Measurements from ENCODE around the gene CES5A. TPM values are rescaled to one million over a fixed set of nuclear protein-coding genes. Genes with fewer than 3 reads are reported as not detected.

The CES5A gene
- total and polyA plus RNA-seq, 7 experiments from 2014 or later: not detected

DNA sequence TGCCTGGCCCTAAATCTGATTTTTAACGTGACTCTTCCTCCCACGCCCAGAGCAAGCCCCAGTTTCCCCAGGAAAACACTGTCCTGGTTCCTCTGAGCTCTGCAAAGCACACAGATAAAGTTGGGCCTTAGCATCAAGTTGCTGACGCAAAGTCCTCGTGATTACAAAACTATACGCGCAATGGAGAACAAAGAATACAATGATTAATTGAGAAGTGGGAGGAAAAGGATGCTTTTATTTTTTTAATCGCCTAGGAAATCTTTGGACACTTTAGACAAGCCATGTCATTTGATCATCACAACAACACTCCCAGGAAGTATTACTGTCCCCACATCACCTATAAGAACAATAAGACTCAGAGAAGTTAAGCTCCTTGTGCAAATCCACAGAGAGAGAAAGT, 30.5 kb upstream of the CES5A start:
- no peak for DNase-seq
- no peaks in the 10 kb centered on the region for H3K27me3 ChIP-seq (ENCODE audit: control insufficient read depth in 2 of 2, insufficient read depth in 2 of 2, low read length in 2 of 2)
- H3K9me3 ChIP-seq (ENCODE audit: control insufficient read depth in 2 of 3, low read length in 3 of 3): peaks cover 0 to 6% (median 0%) of the 10 kb centered on the region in 3 experiments
- H3K27ac ChIP-seq (ENCODE audit: low read depth, low read length): no peak overlapping the region
- H3K4me3 ChIP-seq (ENCODE audit: low read length): no peak overlapping the region
- no peak overlapping the region for H3K4me3 Mint-ChIP-seq
- H3K9me3 Mint-ChIP-seq: peaks cover 5 to 37% (median 13%) of the 10 kb centered on the region in 11 donors
- ATAC-seq: no peak
- CTCF ChIA-PET: no interaction called here
- no peaks in the 10 kb centered on the region for H3K4me1 Mint-ChIP-seq
- H3K27me3 Mint-ChIP-seq: peaks cover 0 to 42% (median 25%) of the 10 kb centered on the region in 5 donors
- H3K4me1 ChIP-seq (ENCODE audit: control insufficient read depth in 2 of 2, insufficient read depth in 2 of 2, low read length in 2 of 2): no peaks in the 10 kb centered on the region
- intact Hi-C loops (cut with micrococcal nuclease): no loop called here
- no peak overlapping the region for H3K27ac Mint-ChIP-seq
- POLR2A ChIA-PET: no interaction called here
- H3K36me3 Mint-ChIP-seq: peaks cover 0 to 4% (median 0%) of the 10 kb centered on the region in 5 donors
- H3K36me3 ChIP-seq (ENCODE audit: control insufficient read depth in 2 of 3, insufficient read depth in 3 of 3, low read length in 3 of 3): no peaks in the 10 kb centered on the region

- Mint-ChIP-seq H3K27me3 (peaks cover 0 to 29% (median 7%) of the 10 kb centered on the region in 5 donors), H3K27ac (no peak overlapping the region), H3K36me3 (peaks cover 0 to 4% (median 0%) of the 10 kb centered on the region in 5 donors), H3K4me1 (no peaks in the 10 kb centered on the region), H3K9me3 (peaks cover 5 to 45% (median 14%) of the 10 kb centered on the region in 11 donors), H3K4me3 (no peak overlapping the region)
- no peak overlapping the region for H3K27ac ChIP-seq (ENCODE audit: low read depth, low read length)
- intact Hi-C loops (cut with micrococcal nuclease): no loop called here
- no peaks in the 10 kb centered on the region for H3K36me3 ChIP-seq (ENCODE audit: control insufficient read depth in 2 of 3, insufficient read depth in 3 of 3, low read length in 3 of 3)
- POLR2A ChIA-PET: no interaction called here
- H3K9me3 ChIP-seq (ENCODE audit: control insufficient read depth in 2 of 3, low read length in 3 of 3): peaks cover 0 to 6% (median 0%) of the 10 kb centered on the region in 3 experiments
- H3K4me1 ChIP-seq (ENCODE audit: control insufficient read depth in 2 of 2, insufficient read depth in 2 of 2, low read length in 2 of 2): no peaks in the 10 kb centered on the region
- CTCF ChIA-PET: no interaction called here
- no peak overlapping the region for H3K4me3 ChIP-seq (ENCODE audit: low read length)
- no peak for ATAC-seq
- no peak for DNase-seq
- H3K27me3 ChIP-seq (ENCODE audit: control insufficient read depth in 2 of 2, insufficient read depth in 2 of 2, low read length in 2 of 2): no peaks in the 10 kb centered on the region
Measured at GRCh38 chr16:55901566-55902217, 26.5 kb upstream of the CES5A start.

GRCh38 chr16:55900616-55901393, 25.6 kb upstream of the CES5A start:
- ATAC-seq: no peak
- H3K4me1 Mint-ChIP-seq: no peaks in the 10 kb centered on the region
- ChIA-PET POLR2A (no interaction called here), CTCF (no interaction called here)
- no peaks in the 10 kb centered on the region for H3K27me3 ChIP-seq (ENCODE audit: control insufficient read depth in 2 of 2, insufficient read depth in 2 of 2, low read length in 2 of 2)
- H3K27me3 Mint-ChIP-seq: peaks cover 0 to 21% (median 7%) of the 10 kb centered on the region in 5 donors
- no peak for DNase-seq
- peaks cover 0 to 6% (median 0%) of the 10 kb centered on the region in 3 experiments for H3K9me3 ChIP-seq (ENCODE audit: control insufficient read depth in 2 of 3, low read length in 3 of 3)
- H3K4me3 ChIP-seq (ENCODE audit: low read length): no peak overlapping the region
- H3K4me3 Mint-ChIP-seq: no peak overlapping the region
- intact Hi-C loops (cut with micrococcal nuclease): no loop called here
- H3K36me3 ChIP-seq (ENCODE audit: control insufficient read depth in 2 of 3, insufficient read depth in 3 of 3, low read length in 3 of 3): no peaks in the 10 kb centered on the region
- no peak overlapping the region for H3K27ac ChIP-seq (ENCODE audit: low read depth, low read length)
- H3K36me3 Mint-ChIP-seq: peaks cover 0 to 4% (median 0%) of the 10 kb centered on the region in 5 donors
- no peaks in the 10 kb centered on the region for H3K4me1 ChIP-seq (ENCODE audit: control insufficient read depth in 2 of 2, insufficient read depth in 2 of 2, low read length in 2 of 2)
- H3K27ac Mint-ChIP-seq: no peak overlapping the region
- H3K9me3 Mint-ChIP-seq: peaks cover 9 to 54% (median 16%) of the 10 kb centered on the region in 11 donors

DNA sequence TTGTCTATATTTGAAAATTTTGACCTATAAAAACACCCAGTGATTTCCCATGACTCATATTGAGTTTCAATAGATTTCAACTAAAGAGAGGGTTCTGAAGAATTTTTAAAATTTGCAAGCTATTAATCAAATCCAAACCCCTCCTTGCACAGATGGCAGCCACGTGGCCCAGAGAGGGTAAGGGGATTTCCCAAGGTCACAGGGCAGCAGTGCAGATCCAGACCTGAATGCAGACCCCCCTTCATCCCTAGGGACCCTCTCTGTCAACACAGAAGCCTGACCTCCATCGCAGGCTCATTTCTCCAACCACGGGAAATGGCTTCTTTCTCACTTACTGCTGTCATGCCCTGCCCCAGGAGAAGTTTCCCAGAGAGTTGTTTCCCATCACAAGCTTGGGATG, 24.7 kb upstream of the CES5A start:
- CTCF ChIA-PET: no interaction called here
- H3K4me3 Mint-ChIP-seq: no peak overlapping the region
- Histone ChIP-seq H3K4me3 (ENCODE audit: low read length) (no peak overlapping the region), H3K27me3 (ENCODE audit: control insufficient read depth in 2 of 2, insufficient read depth in 2 of 2, low read length in 2 of 2) (no peaks in the 10 kb centered on the region), H3K27ac (ENCODE audit: low read depth, low read length) (no peak overlapping the region), H3K36me3 (ENCODE audit: control insufficient read depth in 2 of 3, insufficient read depth in 3 of 3, low read length in 3 of 3) (no peaks in the 10 kb centered on the region), H3K4me1 (ENCODE audit: control insufficient read depth in 2 of 2, insufficient read depth in 2 of 2, low read length in 2 of 2) (no peaks in the 10 kb centered on the region), H3K9me3 (ENCODE audit: control insufficient read depth in 2 of 3, low read length in 3 of 3) (peaks cover 0 to 6% (median 0%) of the 10 kb centered on the region in 3 experiments)
- H3K36me3 Mint-ChIP-seq: peaks cover 0 to 8% (median 0%) of the 10 kb centered on the region in 5 donors
- peaks cover 14 to 60% (median 19%) of the 10 kb centered on the region in 11 donors for H3K9me3 Mint-ChIP-seq
- no peaks in the 10 kb centered on the region for H3K4me1 Mint-ChIP-seq
- H3K27me3 Mint-ChIP-seq: peaks cover 0 to 21% (median 7%) of the 10 kb centered on the region in 5 donors
- DNase-seq: no peak
- no peak for ATAC-seq
- POLR2A ChIA-PET: no interaction called here
- no peak overlapping the region for H3K27ac Mint-ChIP-seq
- intact Hi-C loops (cut with micrococcal nuclease): no loop called here

DNA sequence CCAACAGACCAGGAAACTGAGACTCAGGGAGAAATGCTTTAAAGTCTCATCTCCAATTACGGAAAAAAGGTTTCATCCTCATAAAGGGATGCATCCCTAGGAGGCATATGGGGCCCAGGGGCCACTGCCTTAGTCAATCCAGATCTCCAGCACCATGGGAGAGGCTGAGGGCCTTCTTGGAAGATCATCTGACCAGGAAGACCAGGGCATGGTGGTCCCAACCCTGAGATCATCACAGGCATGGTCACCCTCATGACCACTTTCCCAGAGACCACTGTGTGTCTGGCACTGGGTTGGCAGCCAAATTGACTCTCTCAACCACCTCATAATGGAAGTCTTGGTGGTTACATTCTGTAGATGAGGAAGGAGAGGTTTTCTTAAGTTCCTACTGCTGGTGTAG, 23.4 kb upstream of the CES5A start:
- Mint-ChIP-seq H3K27me3 (peaks cover 0 to 14% (median 4%) of the 10 kb centered on the region in 5 donors), H3K4me1 (no peaks in the 10 kb centered on the region), H3K9me3 (peaks cover 5 to 56% (median 15%) of the 10 kb centered on the region in 11 donors), H3K36me3 (peaks cover 0 to 8% (median 0%) of the 10 kb centered on the region in 5 donors), H3K27ac (no peak overlapping the region), H3K4me3 (no peak overlapping the region)
- no peaks in the 10 kb centered on the region for H3K36me3 ChIP-seq (ENCODE audit: control insufficient read depth in 2 of 3, insufficient read depth in 3 of 3, low read length in 3 of 3)
- intact Hi-C loops (cut with micrococcal nuclease): no loop called here
- DNase-seq (no peak), ATAC-seq (no peak)
- H3K4me3 ChIP-seq (ENCODE audit: low read length): no peak overlapping the region
- no peaks in the 10 kb centered on the region for H3K4me1 ChIP-seq (ENCODE audit: control insufficient read depth in 2 of 2, insufficient read depth in 2 of 2, low read length in 2 of 2)
- H3K27me3 ChIP-seq (ENCODE audit: control insufficient read depth in 2 of 2, insufficient read depth in 2 of 2, low read length in 2 of 2): no peaks in the 10 kb centered on the region
- ChIA-PET CTCF (no interaction called here), POLR2A (no interaction called here)
- no peak overlapping the region for H3K27ac ChIP-seq (ENCODE audit: low read depth, low read length)
- H3K9me3 ChIP-seq (ENCODE audit: control insufficient read depth in 2 of 3, low read length in 3 of 3): peaks cover 0 to 3% (median 0%) of the 10 kb centered on the region in 3 experiments

- Mint-ChIP-seq H3K9me3 (peaks cover 14 to 71% (median 38%) of the 10 kb centered on the region in 11 donors), H3K27me3 (peaks cover 0 to 11% (median 0%) of the 10 kb centered on the region in 5 donors), H3K4me1 (no peaks in the 10 kb centered on the region), H3K27ac (no peak overlapping the region), H3K36me3 (peaks cover 0 to 10% (median 0%) of the 10 kb centered on the region in 5 donors), H3K4me3 (no peak overlapping the region)
- Histone ChIP-seq H3K9me3 (ENCODE audit: control insufficient read depth in 2 of 3, low read length in 3 of 3) (peaks cover 0 to 4% (median 0%) of the 10 kb centered on the region in 3 experiments), H3K27ac (ENCODE audit: low read depth, low read length) (no peak overlapping the region), H3K36me3 (ENCODE audit: control insufficient read depth in 2 of 3, insufficient read depth in 3 of 3, low read length in 3 of 3) (no peaks in the 10 kb centered on the region), H3K4me3 (ENCODE audit: low read length) (no peak overlapping the region), H3K27me3 (ENCODE audit: control insufficient read depth in 2 of 2, insufficient read depth in 2 of 2, low read length in 2 of 2) (no peaks in the 10 kb centered on the region), H3K4me1 (ENCODE audit: control insufficient read depth in 2 of 2, insufficient read depth in 2 of 2, low read length in 2 of 2) (no peaks in the 10 kb centered on the region)
- no peak for ATAC-seq
- intact Hi-C loops (cut with micrococcal nuclease): no loop called here
- POLR2A ChIA-PET: no interaction called here
- CTCF ChIA-PET: interaction anchor here (0.5 kb wide), 1 partner anchor 45 kb away, joined by 3 read pairs; no protein-coding TSS in a partner anchor
- no peak for DNase-seq
Measured at GRCh38 chr16:55892821-55893220, 17.6 kb upstream of the CES5A start.

Data from naive thymus-derived CD4-positive, alpha-beta T cell (primary cell).